Parathyroid adenoma (tissue), 2 donors: ENCODE results near the gene USP31.

Experiments
- H2AFZ ChIP-seq: fragments of 300-600 bp; sonication (generic); one replicate; pipeline ENCODE4 v1.7.0; 2017; ENCODE audit warnings: antibody characterized with exemption, mild to moderate bottlenecking
- H3K27ac ChIP-seq: fragments of 300-600 bp; sonication (generic); one replicate; pipeline ENCODE4 v1.7.0; 2017
- H3K27me3 ChIP-seq: fragments of 300-600 bp; sonication (generic); one replicate; pipeline ENCODE4 v1.7.0; 2017; ENCODE audit warnings: low read length; ENCODE audit not compliant: control insufficient read depth, insufficient read depth
- H3K36me3 ChIP-seq: fragments of 300-600 bp; sonication (generic); one replicate; pipeline ENCODE4 v1.7.0; 2017; ENCODE audit warnings: low read length; ENCODE audit not compliant: control insufficient read depth, insufficient read depth
- H3K4me1 ChIP-seq: fragments of 300-600 bp; sonication (generic); one replicate; pipeline ENCODE4 v1.7.0; 2017; ENCODE audit warnings: control low read depth
- H3K4me2 ChIP-seq: fragments of 300-600 bp; sonication (generic); one replicate; pipeline ENCODE4 v1.7.0; 2017; ENCODE audit warnings: low read length
- H3K4me3 ChIP-seq: fragments of 300-600 bp; sonication (generic); one replicate; pipeline ENCODE4 v1.7.0; 2017; ENCODE audit warnings: low read depth, low read length
- H3K79me2 ChIP-seq: fragments of 300-600 bp; sonication (generic); one replicate; pipeline ENCODE4 v1.7.0; 2017; ENCODE audit warnings: control low read depth
- H3K9ac ChIP-seq: fragments of 300-600 bp; sonication (generic); one replicate; pipeline ENCODE4 v1.7.0; 2017; ENCODE audit warnings: mild to moderate bottlenecking
- H3K9me3 ChIP-seq: fragments of 300-600 bp; sonication (generic); one replicate; pipeline ENCODE4 v1.7.0; 2017; ENCODE audit warnings: low read length; ENCODE audit not compliant: control insufficient read depth
- TF ChIP-seq, protein P1 (sequence below): fragments of 300-600 bp; sonication (generic); IDR thresholded peaks from one replicate; pipeline ENCODE4 v1.7.0; 2017; ENCODE audit warnings: antibody characterized with exemption, mild to moderate bottlenecking
- donor health status: primary hyperparathyroidism.

USP31 gene

DNA sequence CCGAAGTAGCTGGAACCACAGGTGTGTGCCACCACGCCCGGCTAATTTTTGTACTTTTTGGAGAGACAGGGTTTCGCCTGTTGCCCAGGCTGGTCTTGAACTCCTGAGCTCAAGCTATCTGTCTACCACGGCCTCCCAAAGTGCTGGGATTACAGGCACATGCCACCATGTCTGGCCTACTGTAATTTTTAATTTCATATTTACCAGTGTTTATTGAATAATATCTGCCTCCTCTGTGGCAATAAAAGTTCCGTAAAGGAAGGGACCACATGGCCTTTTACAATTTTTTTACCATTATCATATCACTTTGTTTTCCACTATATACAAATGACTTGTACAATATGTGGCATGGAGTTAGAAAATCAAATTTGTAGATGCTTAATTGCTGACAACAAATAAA lies 7.8 kb downstream of the USP31 start:
- no peak overlapping the region for H3K9ac ChIP-seq
- TF ChIP-seq, protein P1, sequence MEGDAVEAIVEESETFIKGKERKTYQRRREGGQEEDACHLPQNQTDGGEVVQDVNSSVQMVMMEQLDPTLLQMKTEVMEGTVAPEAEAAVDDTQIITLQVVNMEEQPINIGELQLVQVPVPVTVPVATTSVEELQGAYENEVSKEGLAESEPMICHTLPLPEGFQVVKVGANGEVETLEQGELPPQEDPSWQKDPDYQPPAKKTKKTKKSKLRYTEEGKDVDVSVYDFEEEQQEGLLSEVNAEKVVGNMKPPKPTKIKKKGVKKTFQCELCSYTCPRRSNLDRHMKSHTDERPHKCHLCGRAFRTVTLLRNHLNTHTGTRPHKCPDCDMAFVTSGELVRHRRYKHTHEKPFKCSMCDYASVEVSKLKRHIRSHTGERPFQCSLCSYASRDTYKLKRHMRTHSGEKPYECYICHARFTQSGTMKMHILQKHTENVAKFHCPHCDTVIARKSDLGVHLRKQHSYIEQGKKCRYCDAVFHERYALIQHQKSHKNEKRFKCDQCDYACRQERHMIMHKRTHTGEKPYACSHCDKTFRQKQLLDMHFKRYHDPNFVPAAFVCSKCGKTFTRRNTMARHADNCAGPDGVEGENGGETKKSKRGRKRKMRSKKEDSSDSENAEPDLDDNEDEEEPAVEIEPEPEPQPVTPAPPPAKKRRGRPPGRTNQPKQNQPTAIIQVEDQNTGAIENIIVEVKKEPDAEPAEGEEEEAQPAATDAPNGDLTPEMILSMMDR, result no peak
- no peak overlapping the region for H3K27ac ChIP-seq
- H3K79me2 ChIP-seq, result peaks cover 15% of the 10 kb centered on the region
- H3K4me3 ChIP-seq, result no peak overlapping the region
- H3K4me1 ChIP-seq, result peaks cover 7% of the 10 kb centered on the region
- no peak overlapping the region for H3K4me2 ChIP-seq
- no peaks in the 10 kb centered on the region for H3K9me3 ChIP-seq
- H3K36me3 ChIP-seq, result no peaks in the 10 kb centered on the region
- no peaks in the 10 kb centered on the region for H3K27me3 ChIP-seq
- H2AFZ ChIP-seq, result no peak overlapping the region

DNA sequence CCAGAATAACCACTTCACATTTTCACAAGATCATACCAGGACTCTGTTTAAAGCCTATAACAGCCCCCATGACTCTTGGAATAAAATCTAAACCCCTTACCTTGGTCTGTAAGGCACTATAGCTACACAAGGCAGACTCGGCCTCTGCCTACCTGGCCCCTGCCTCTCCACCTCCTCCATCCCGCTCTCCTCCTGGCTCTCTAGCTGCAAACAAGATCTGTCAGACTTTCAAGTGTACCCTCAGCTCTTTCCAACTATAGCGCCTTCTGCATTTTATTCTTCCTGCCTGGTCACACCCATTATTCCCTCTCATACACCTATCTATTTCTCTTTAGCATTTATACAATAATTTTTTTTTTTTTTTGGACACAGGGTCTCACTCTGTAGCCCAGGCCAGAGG lies 8.2 kb downstream of the USP31 start:
- Histone ChIP-seq H2AFZ (no peak overlapping the region), H3K4me2 (no peak overlapping the region), H3K9me3 (no peaks in the 10 kb centered on the region), H3K4me1 (peaks cover 7% of the 10 kb centered on the region), H3K27me3 (no peaks in the 10 kb centered on the region), H3K79me2 (peaks cover 17% of the 10 kb centered on the region), H3K27ac (no peak overlapping the region), H3K4me3 (no peak overlapping the region), H3K9ac (no peak overlapping the region), H3K36me3 (no peaks in the 10 kb centered on the region)
- TF ChIP-seq, protein P1, result no peak

DNA sequence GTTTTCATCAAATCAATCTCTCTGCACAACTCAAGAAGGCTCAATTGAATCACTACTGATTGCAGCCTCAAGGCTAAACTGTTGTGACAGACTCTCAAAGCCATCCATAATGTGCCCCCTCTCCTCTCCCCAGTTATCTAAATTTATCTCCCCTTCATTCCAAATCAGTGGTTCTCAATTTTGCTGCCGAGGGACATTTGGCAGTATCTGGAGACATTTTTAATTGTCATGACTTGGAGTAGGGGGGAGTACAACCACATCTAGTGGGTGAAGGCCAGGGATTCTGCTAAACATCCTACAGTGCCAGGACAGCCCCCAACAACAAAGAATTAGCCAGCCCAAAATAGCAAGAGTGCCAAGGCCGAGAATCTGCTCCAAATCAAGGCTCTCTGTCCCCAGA lies 9.1 kb downstream of the USP31 start:
- H3K9ac ChIP-seq, result no peak overlapping the region
- H3K36me3 ChIP-seq, result no peaks in the 10 kb centered on the region
- H3K27me3 ChIP-seq, result no peaks in the 10 kb centered on the region
- H3K9me3 ChIP-seq, result no peaks in the 10 kb centered on the region
- no peak overlapping the region for H3K4me2 ChIP-seq
- H3K79me2 ChIP-seq, result peaks cover 22% of the 10 kb centered on the region
- no peak overlapping the region for H3K4me3 ChIP-seq
- peaks cover 7% of the 10 kb centered on the region for H3K4me1 ChIP-seq
- H2AFZ ChIP-seq, result no peak overlapping the region
- H3K27ac ChIP-seq, result no peak overlapping the region
- TF ChIP-seq, protein P1, result no peak

DNA sequence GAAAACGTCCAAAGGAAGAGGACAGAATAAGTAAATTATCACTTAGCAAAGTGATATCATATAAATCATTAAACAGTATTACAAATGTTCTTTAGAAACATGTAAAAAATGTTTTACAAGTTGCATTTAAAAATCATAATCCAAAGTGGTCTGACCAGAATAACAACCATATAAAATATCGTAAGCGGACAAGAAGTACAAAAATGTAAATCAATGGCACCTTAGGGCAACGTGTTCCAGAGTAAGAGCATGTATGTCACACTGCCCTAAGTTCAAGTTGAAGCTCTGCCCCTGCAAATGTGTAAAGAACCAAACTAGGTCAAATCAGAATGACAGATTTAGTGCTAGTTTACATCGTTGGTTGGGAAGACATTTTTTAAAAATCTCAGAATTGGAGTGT lies 11.4 kb downstream of the USP31 start:
- H3K27ac ChIP-seq, result no peak overlapping the region
- no peak overlapping the region for H3K4me3 ChIP-seq
- H3K4me2 ChIP-seq, result no peak overlapping the region
- peaks cover 11% of the 10 kb centered on the region for H3K4me1 ChIP-seq
- TF ChIP-seq, protein P1, result no peak
- peaks cover 22% of the 10 kb centered on the region for H3K79me2 ChIP-seq
- no peaks in the 10 kb centered on the region for H3K27me3 ChIP-seq
- H3K9me3 ChIP-seq, result no peaks in the 10 kb centered on the region
- H2AFZ ChIP-seq, result no peak overlapping the region
- no peaks in the 10 kb centered on the region for H3K36me3 ChIP-seq
- H3K9ac ChIP-seq, result no peak overlapping the region

DNA sequence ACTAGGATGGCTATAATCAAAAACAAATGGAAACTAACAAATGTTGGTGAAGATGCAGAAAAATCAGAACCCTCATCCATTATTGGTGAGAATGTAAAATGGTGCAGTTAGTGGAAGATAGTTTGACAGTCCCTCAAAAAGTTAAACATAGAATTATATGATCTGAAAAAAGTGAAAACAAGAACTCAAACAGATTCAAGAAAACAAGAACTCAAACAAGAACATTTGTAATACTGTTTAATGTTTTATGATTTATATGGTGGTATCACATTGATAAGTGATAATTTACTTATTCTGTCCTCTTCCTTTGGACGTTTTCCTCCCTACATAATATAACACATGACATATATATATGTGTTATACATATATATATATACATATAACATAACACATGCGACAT lies 12.0 kb downstream of the USP31 start:
- H2AFZ ChIP-seq, result no peak overlapping the region
- no peaks in the 10 kb centered on the region for H3K36me3 ChIP-seq
- H3K27ac ChIP-seq, result no peak overlapping the region
- H3K27me3 ChIP-seq, result no peaks in the 10 kb centered on the region
- no peak overlapping the region for H3K4me3 ChIP-seq
- no peak overlapping the region for H3K9ac ChIP-seq
- no peaks in the 10 kb centered on the region for H3K9me3 ChIP-seq
- H3K4me1 ChIP-seq, result peaks cover 12% of the 10 kb centered on the region
- TF ChIP-seq, protein P1, result no peak
- peaks cover 18% of the 10 kb centered on the region for H3K79me2 ChIP-seq
- no peak overlapping the region for H3K4me2 ChIP-seq
